ENCODE data around the gene MRS2. TPM values are rescaled to one million over a fixed set of nuclear protein-coding genes. Genes with fewer than 3 reads are reported as not detected.

The MRS2 gene
- polyA plus RNA-seq, 6 donors from 2014 or later, result 17.3 to 31.6 (median 19.3) TPM

Other genes with a start within 250 kb of the MRS2 start
- gene DCDC2, start 44.9 kb upstream of the MRS2 start, polyA plus RNA-seq (ENCODE audit: low read depth in 6 of 6), result not detected
- 1 to 10 TPM in 4 of 6 donors, under 1 TPM in 1, not detected in 1; 0.49 to 3.0 (median 2.2) TPM for gene GPLD1, start 86.6 kb downstream of the MRS2 start, polyA plus RNA-seq (ENCODE audit: low read depth in 6 of 6)
- gene ALDH5A1, start 92.0 kb downstream of the MRS2 start, polyA plus RNA-seq (ENCODE audit: low read depth in 6 of 6), result 10 to 100 TPM; 12.1 to 21.8 (median 17.8) TPM
- gene KIAA0319, start 243.3 kb downstream of the MRS2 start, polyA plus RNA-seq (ENCODE audit: low read depth in 6 of 6), result under 1 TPM in 3 of 6 donors, not detected in 3; 0.21 to 0.38 (median 0.24) TPM